H9 (cell line): Measurements from ENCODE around the gene OPRL1. TPM values are rescaled to one million over a fixed set of nuclear protein-coding genes. Genes with fewer than 3 reads are reported as not detected.

Experiments used
- DNase-seq: peaks from one replicate; pipeline ENCODE4 v3.0.0-alpha.2; 2017
- H2AFZ ChIP-seq: one replicate; pipeline ENCODE4 v1.6.1; 2013; ENCODE audit warnings: mild to moderate bottlenecking, low read length, control low read depth, moderate library complexity
- H2AK5ac ChIP-seq: 2 replicates; pipeline ENCODE4 v1.6.1; 2013; ENCODE audit warnings: low read length, control low read depth, mixed read lengths; ENCODE audit not compliant: insufficient read length
- H2BK120ac ChIP-seq: one replicate; pipeline ENCODE4 v1.6.1; 2013; ENCODE audit warnings: low read depth, mild to moderate bottlenecking, low read length, control low read depth, inconsistent platforms; ENCODE audit not compliant: poor library complexity, severe bottlenecking
- H2BK12ac ChIP-seq: 2 replicates; pipeline ENCODE4 v1.6.1; 2013; ENCODE audit warnings: low read length, control low read depth, mixed read lengths, low read depth; ENCODE audit not compliant: insufficient read length
- H2BK15ac ChIP-seq: 2 replicates; pipeline ENCODE4 v1.6.1; 2013; ENCODE audit warnings: low read depth, low read length, control low read depth
- H2BK20ac ChIP-seq: one replicate; pipeline ENCODE4 v1.6.1; 2013; ENCODE audit warnings: low read depth, mild to moderate bottlenecking, low read length, control low read depth, inconsistent platforms; ENCODE audit not compliant: poor library complexity, severe bottlenecking
- H2BK5ac ChIP-seq: 2 replicates; pipeline ENCODE4 v1.6.1; 2013; ENCODE audit warnings: low read length, control low read depth, mixed read lengths; ENCODE audit not compliant: insufficient read length
- H3K14ac ChIP-seq: 2 replicates; pipeline ENCODE4 v1.6.1; 2013; ENCODE audit warnings: low read length, control low read depth; ENCODE audit not compliant: insufficient read depth
- H3K18ac ChIP-seq: 2 replicates; pipeline ENCODE4 v1.6.1; 2013; ENCODE audit warnings: low read depth, mild to moderate bottlenecking, mixed read lengths, low read length, control low read depth; ENCODE audit not compliant: insufficient read length
- H3K23ac ChIP-seq: 2 replicates; pipeline ENCODE4 v1.6.1; 2013; ENCODE audit warnings: low read length, control low read depth, mixed read lengths, low read depth; ENCODE audit not compliant: insufficient read length
- H3K23me2 ChIP-seq: 2 replicates; pipeline ENCODE4 v1.6.1; 2013; ENCODE audit warnings: low read depth, mild to moderate bottlenecking, mixed read lengths, low read length, control low read depth; ENCODE audit not compliant: insufficient read length, poor library complexity, severe bottlenecking
- H3K27ac ChIP-seq: 2 replicates; pipeline ENCODE4 v1.5.1; 2013; ENCODE audit warnings: low read length, control low read depth, mixed read lengths, low read depth; ENCODE audit not compliant: insufficient read length
- H3K27me3 ChIP-seq: 2 replicates; pipeline ENCODE4 v1.6.1; 2013; ENCODE audit warnings: low read length, control low read depth, inconsistent platforms; ENCODE audit not compliant: insufficient read depth
- H3K4ac ChIP-seq: 2 replicates; pipeline ENCODE4 v1.6.1; 2013; ENCODE audit warnings: low read depth, mild to moderate bottlenecking, control low read depth, inconsistent platforms, low read length, moderate library complexity
- H3K4me1 ChIP-seq: 2 replicates; pipeline ENCODE4 v1.6.1; 2013; ENCODE audit warnings: low read length, control low read depth, inconsistent platforms; ENCODE audit not compliant: insufficient read depth
- H3K4me2 ChIP-seq: 2 replicates; pipeline ENCODE4 v1.6.1; 2013; ENCODE audit warnings: low read length, control low read depth, mixed read lengths; ENCODE audit not compliant: insufficient read length, insufficient read depth
- H3K56ac ChIP-seq: 2 replicates; pipeline ENCODE4 v1.6.1; 2013; ENCODE audit warnings: low read depth, mild to moderate bottlenecking, mixed read lengths, low read length, control low read depth; ENCODE audit not compliant: insufficient read length
- H3K79me1 ChIP-seq: 2 replicates; pipeline ENCODE4 v1.6.1; 2013; ENCODE audit warnings: low read depth, mild to moderate bottlenecking, moderate library complexity, low read length, control low read depth, inconsistent platforms; ENCODE audit not compliant: insufficient read depth, poor library complexity, severe bottlenecking
- H3K79me2 ChIP-seq: 2 replicates; pipeline ENCODE4 v1.6.1; 2013; ENCODE audit warnings: low read length, control low read depth, inconsistent platforms; ENCODE audit not compliant: insufficient read depth
- H3K9ac ChIP-seq: 2 replicates; pipeline ENCODE4 v1.6.1; 2013; ENCODE audit warnings: low read length, control low read depth, mixed read lengths; ENCODE audit not compliant: insufficient read length; ENCODE audit errors: extremely low read depth
- H3K9me3 ChIP-seq: one replicate; pipeline ENCODE4 v1.6.1; 2013; ENCODE audit warnings: low read depth, low read length, inconsistent platforms; ENCODE audit not compliant: control insufficient read depth
- H3T11ph ChIP-seq: one replicate; pipeline ENCODE4 v1.6.1; 2013; ENCODE audit warnings: mild to moderate bottlenecking, low read length, control low read depth, inconsistent platforms
- H4K20me1 ChIP-seq: one replicate; pipeline ENCODE4 v1.6.1; 2013; ENCODE audit not compliant: control insufficient read depth, insufficient read length, insufficient read depth
- H4K5ac ChIP-seq: 2 replicates; pipeline ENCODE4 v1.6.1; 2013; ENCODE audit warnings: low read depth, mild to moderate bottlenecking, mixed read lengths, low read length, control low read depth; ENCODE audit not compliant: insufficient read length
- H4K8ac ChIP-seq: replicated peaks from 2 replicates; pipeline ENCODE4 v1.6.1; 2013; ENCODE audit warnings: low read length, control low read depth, mixed read lengths, low read depth; ENCODE audit not compliant: insufficient read length
- H4K91ac ChIP-seq: 2 replicates; pipeline ENCODE4 v1.6.1; 2013; ENCODE audit warnings: low read depth, mild to moderate bottlenecking, moderate library complexity, mixed read lengths, low read length, control low read depth; ENCODE audit not compliant: insufficient read length
- H3K27ac Mint-ChIP-seq, 3 experiments: 2 replicates in 2 of 3; 3 replicates in 1 of 3; pipeline ENCODE4 v1.8.0; 2020 to 2021; ENCODE audit warnings: mixed read lengths in 3 of 3, mild to moderate bottlenecking in 1 of 3, moderate library complexity in 1 of 3
- H3K27me3 Mint-ChIP-seq: 2 replicates; pipeline ENCODE4 v1.8.0; 2021; ENCODE audit warnings: low read depth, mild to moderate bottlenecking, moderate library complexity, mixed read lengths
- H3K36me3 Mint-ChIP-seq, 3 experiments: 2 replicates in 2 of 3; 3 replicates in 1 of 3; pipeline ENCODE4 v1.8.0; 2020 to 2021; ENCODE audit warnings: low read depth in 3 of 3, mixed read lengths in 3 of 3; ENCODE audit not compliant: insufficient read depth in 1 of 3
- H3K4me1 Mint-ChIP-seq, 2 experiments: 2 replicates each; pipeline ENCODE4 v1.8.0; 2020; ENCODE audit warnings: mixed read lengths in 2 of 2
- H3K4me3 Mint-ChIP-seq, 2 experiments: 2 replicates in 1 of 2; 3 replicates in 1 of 2; pipeline ENCODE4 v1.8.0; 2020 to 2021; ENCODE audit warnings: mild to moderate bottlenecking in 2 of 2, mixed read lengths in 2 of 2, moderate library complexity in 1 of 2
- H3K9me3 Mint-ChIP-seq, 2 experiments: 2 replicates in 1 of 2; 3 replicates in 1 of 2; pipeline ENCODE4 v1.8.0; 2020; ENCODE audit warnings: mild to moderate bottlenecking in 2 of 2, mixed read lengths in 2 of 2, moderate library complexity in 1 of 2
- CTCF ChIP-seq: fragments of 200-600 bp; sonication (generic); conservative IDR thresholded peaks from 3 replicates; pipeline ENCODE4 v1.8.0; 2021; ENCODE audit warnings: antibody characterized with exemption, mild to moderate bottlenecking
- WGBS: extraction: QIAGEN DNeasy Blood & Tissue Kit; methylation state at CpG from one replicate; pipeline ENCODE4 v1.1.7; 2013; ENCODE audit warnings: missing lambda C conversion rate, low lambda C conversion rate, mixed read lengths; ENCODE audit not compliant: insufficient read length; ENCODE audit errors: extremely low coverage; 5-methylcytosine and 5-hydroxymethylcytosine counted together
- total RNA-seq: library from RNA; stranded (reverse); gene quantifications from 2 replicates; pipeline ENCODE4 v1.2.1, GENCODE V29; 2021

Gene OPRL1
- total RNA-seq, 1 experiment from 2014 or later = 0.90 TPM

DNA sequence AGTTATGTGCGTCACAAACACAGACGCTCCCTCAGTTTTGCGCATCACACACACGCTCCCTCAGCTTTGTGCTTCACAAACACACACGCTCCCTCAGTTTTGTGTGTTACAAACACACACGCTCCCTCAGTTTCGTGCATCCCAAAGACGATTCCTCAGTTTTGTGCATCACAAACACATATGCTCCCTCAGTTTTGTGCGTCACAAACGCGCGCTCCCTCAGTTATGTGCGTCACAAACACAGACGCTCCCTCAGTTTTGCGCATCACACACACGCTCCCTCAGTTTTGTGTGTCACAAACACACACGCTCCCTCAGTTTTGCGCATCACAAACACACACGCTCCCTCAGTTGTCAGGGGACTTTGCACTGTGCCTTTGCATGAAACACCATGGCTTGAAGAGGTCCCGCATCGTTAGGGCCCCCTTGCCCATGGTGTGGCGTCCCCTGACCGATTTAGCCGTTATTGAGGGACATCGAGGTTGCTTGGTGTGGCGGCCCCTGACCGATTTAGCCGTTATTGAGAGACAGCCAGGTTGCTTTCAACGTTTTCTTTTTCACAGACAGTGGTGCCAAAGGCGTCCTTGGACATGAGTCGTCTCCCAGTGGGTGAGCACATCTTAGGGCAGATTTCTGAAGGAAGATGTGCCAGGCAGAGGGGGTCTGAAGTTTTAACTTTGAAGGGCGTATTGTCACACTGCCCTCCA, 56.3 kb downstream of the OPRL1 start:
- Mint-ChIP-seq H3K27ac (no peak overlapping the region; a peak in 1 of 7 replicates), H3K4me3 (no peak overlapping the region; a peak in 1 of 5 replicates), H3K27me3 (peaks cover 2% of the 10 kb centered on the region), H3K36me3 (no peaks in the 10 kb centered on the region), H3K9me3 (no peaks in the 10 kb centered on the region; a peak in 1 of 5 replicates), H3K4me1 (peaks cover 9 to 24% of the 10 kb centered on the region in 2 experiments)
- no peak overlapping the region for H3K27ac ChIP-seq
- no peak overlapping the region for H2BK15ac ChIP-seq
- H4K20me1 ChIP-seq = no peaks in the 10 kb centered on the region
- no peaks in the 10 kb centered on the region for H3K23me2 ChIP-seq
- no peaks in the 10 kb centered on the region for H3K9me3 ChIP-seq
- H3T11ph ChIP-seq = no peak overlapping the region
- DNase-seq = no peak
- no peak overlapping the region for H4K8ac ChIP-seq
- H3K18ac ChIP-seq = no peak overlapping the region
- no peak overlapping the region for H2AFZ ChIP-seq
- H3K4me1 ChIP-seq = no peaks in the 10 kb centered on the region
- H2BK120ac ChIP-seq = no peak overlapping the region
- no peak for TF ChIP-seq CTCF
- H2BK5ac ChIP-seq = no peak overlapping the region
- H3K23ac ChIP-seq = no peak overlapping the region
- H3K79me1 ChIP-seq = no peaks in the 10 kb centered on the region
- H3K4me2 ChIP-seq = no peak overlapping the region
- no peak overlapping the region for H3K9ac ChIP-seq
- H2AK5ac ChIP-seq = no peak overlapping the region
- WGBS = no CpG with 5 or more reads among the region's 32 CpGs
- no peak overlapping the region for H3K56ac ChIP-seq
- no peak overlapping the region for H3K4ac ChIP-seq
- no peak overlapping the region for H2BK12ac ChIP-seq
- no peaks in the 10 kb centered on the region for H3K79me2 ChIP-seq
- no peaks in the 10 kb centered on the region for H3K27me3 ChIP-seq
- H3K14ac ChIP-seq = no peak overlapping the region
- H4K91ac ChIP-seq = no peak overlapping the region
- no peak overlapping the region for H2BK20ac ChIP-seq
- no peak overlapping the region for H4K5ac ChIP-seq
